Endothelial cell of umbilical vein (primary cell): ENCODE data around the gene RBM4. TPM values are rescaled to one million over a fixed set of nuclear protein-coding genes. Genes with fewer than 3 reads are reported as not detected.

ENCODE experiments used
- BruUV-seq: library from RNA; stranded (reverse); fragments of 400-500 nt; replicated peaks from 2 replicates; lab custom pipeline; 2021; lab: Mats Ljungman, UMichigan
- CTCF ChIA-PET: fragments of 300-600, 350-600 bp; sonication (Branson Sonifier 250); formaldehyde crosslinking; loops from one replicate; lab custom pipeline; 2021; ENCODE audit warnings: antibody characterized with exemption, inconsistent platforms; lab: Charles Lee
- POLR2A ChIA-PET: fragments of 300-600, 350-600 bp; sonication (Branson Sonifier 250); formaldehyde crosslinking; loops from one replicate; lab custom pipeline; 2021; ENCODE audit warnings: antibody characterized with exemption, inconsistent platforms; lab: Charles Lee
- DNase-seq: peaks from one replicate; pipeline ENCODE4 v3.0.0-alpha.2; 2011; ENCODE audit warnings: low read depth, low spot score
- FAIRE-seq: peaks from 2 replicates; lab custom pipeline; 2011; peaks lifted over from hg19 to GRCh38; lab: Jason Lieb, UNC
- H2AFZ ChIP-seq: 2 replicates; pipeline ENCODE4 v1.6.0; 2012; ENCODE audit warnings: low read depth, low read length, control low read depth, inconsistent platforms
- H3K27ac ChIP-seq: 2 replicates; pipeline ENCODE4 v1.5.1; 2011; ENCODE audit warnings: low read depth, mild to moderate bottlenecking, control low read depth, low read length, moderate library complexity; ENCODE audit not compliant: insufficient read depth
- H3K27me3 ChIP-seq, 2 experiments: 2 replicates each; pipeline versions ENCODE4 v1.6.0 to v1.6.1; 2011; ENCODE audit warnings: low read length in 2 of 2, mixed read lengths in 1 of 2; ENCODE audit not compliant: control insufficient read depth in 2 of 2, insufficient read depth in 2 of 2
- H3K36me3 ChIP-seq, 2 experiments: 2 replicates in 1 of 2; 3 replicates in 1 of 2; pipeline ENCODE4 v1.5.1; 2011; ENCODE audit warnings: low read length in 2 of 2, mild to moderate bottlenecking in 1 of 2, moderate library complexity in 1 of 2; ENCODE audit not compliant: control insufficient read depth in 2 of 2, insufficient read depth in 2 of 2; ENCODE audit errors: extremely low read depth in 1 of 2
- H3K4me1 ChIP-seq: 3 replicates; pipeline ENCODE4 v1.5.1; 2011; ENCODE audit warnings: mild to moderate bottlenecking, low read length; ENCODE audit not compliant: control insufficient read depth, insufficient read depth; ENCODE audit errors: extremely low read depth
- H3K4me2 ChIP-seq: 2 replicates; pipeline ENCODE4 v1.6.1; 2011; ENCODE audit warnings: low read length, control low read depth, mixed read lengths; ENCODE audit not compliant: insufficient read depth
- H3K4me3 ChIP-seq, 3 experiments: fragments of 200-600 bp in 1 of 3; sonication (generic), shearing (Covaris generic) in 1 of 3; replicated peaks in 1 of 3; 2 replicates each; pipeline ENCODE4 v1.5.1; 2011 to 2016; ENCODE audit warnings: control low read depth in 3 of 3, low read length in 3 of 3, mild to moderate bottlenecking in 2 of 3, inconsistent platforms in 1 of 3, low read depth in 1 of 3, moderate library complexity in 1 of 3; ENCODE audit not compliant: insufficient read depth in 1 of 3
- H3K79me2 ChIP-seq: 2 replicates; pipeline ENCODE4 v1.6.0; 2012; ENCODE audit warnings: low read length, inconsistent platforms; ENCODE audit not compliant: control insufficient read depth, insufficient read depth
- H3K9ac ChIP-seq: replicated peaks from 2 replicates; pipeline ENCODE3; 2011; ENCODE audit warnings: low read length, control low read depth; ENCODE audit not compliant: insufficient read depth; ENCODE audit errors: extremely low read depth
- H3K9me1 ChIP-seq: replicated peaks from 3 replicates; pipeline ENCODE4 v1.6.0; 2011; ENCODE audit warnings: mild to moderate bottlenecking, low read length; ENCODE audit not compliant: control insufficient read depth, insufficient read depth; ENCODE audit errors: extremely low read depth
- H3K9me3 ChIP-seq: replicated peaks from 2 replicates; pipeline ENCODE4 v1.5.1; 2012; ENCODE audit warnings: low read length, inconsistent platforms; ENCODE audit not compliant: control insufficient read depth, insufficient read depth
- H4K20me1 ChIP-seq: replicated peaks from 2 replicates; pipeline ENCODE3; 2011; ENCODE audit warnings: mild to moderate bottlenecking, low read length; ENCODE audit not compliant: control insufficient read depth, insufficient read depth; ENCODE audit errors: extremely low read depth
- CTCF ChIP-seq, 2 donors: IDR thresholded peaks; 1 replicate in 1 of 2; 2 replicates in 1 of 2; pipeline ENCODE4 v1.5.1; 2011; ENCODE audit warnings: low read length in 2 of 2, mild to moderate bottlenecking in 2 of 2, moderate library complexity in 2 of 2, control low read depth in 1 of 2, inconsistent platforms in 1 of 2, low read depth in 1 of 2; ENCODE audit not compliant: insufficient read depth in 1 of 2; ENCODE audit errors: extremely low read depth in 1 of 2
- EZH2 ChIP-seq: IDR thresholded peaks from 2 replicates; pipeline ENCODE4 v1.6.1; 2012; ENCODE audit warnings: borderline replicate concordance, low read depth, mild to moderate bottlenecking, moderate library complexity, low read length, inconsistent platforms; ENCODE audit not compliant: severe bottlenecking
- FOS ChIP-seq: IDR thresholded peaks from 2 replicates; pipeline ENCODE4 v1.6.1; 2011; ENCODE audit warnings: mild to moderate bottlenecking, low read length, moderate library complexity, borderline replicate concordance; ENCODE audit not compliant: insufficient read depth
- GATA2 ChIP-seq: IDR thresholded peaks from 2 replicates; pipeline ENCODE4 v1.7.0; 2011; ENCODE audit warnings: low read depth, mild to moderate bottlenecking, moderate library complexity, mixed read lengths, low read length; ENCODE audit not compliant: insufficient read length, insufficient read depth
- JUN ChIP-seq: IDR thresholded peaks from 2 replicates; pipeline ENCODE4 v1.6.1; 2011; ENCODE audit warnings: borderline replicate concordance, low read depth; ENCODE audit not compliant: insufficient read length, insufficient read depth
- MYC ChIP-seq: IDR thresholded peaks from one replicate; pipeline ENCODE4 v1.6.1; 2011; ENCODE audit warnings: mild to moderate bottlenecking, low read depth, low read length
- POLR2A ChIP-seq: IDR thresholded peaks from 2 replicates; pipeline ENCODE4 v1.6.1; 2012; ENCODE audit warnings: low read depth, mild to moderate bottlenecking, control low read depth, low read length
- POLR2AphosphoS5 ChIP-seq: IDR thresholded peaks from 2 replicates; pipeline ENCODE4 v1.6.1; 2012; ENCODE audit warnings: low read depth, mild to moderate bottlenecking, control low read depth, low read length, moderate library complexity; ENCODE audit not compliant: insufficient read depth
- dilution Hi-C: fragments of 300-500 bp; cut with MboI; formaldehyde crosslinking; loops from one replicate; pipeline ENCODE4 v1.15.0; 2019; ENCODE audit warnings: low sequenced_read_pairs; ENCODE audit not compliant: extremely low pct_ligation_motif_present
- intact Hi-C: fragments of 100-400 bp; cut with micrococcal nuclease; formaldehyde crosslinking; loops from one replicate; pipeline ENCODE4 v1.10.0; 2022
- polyA plus RNA-seq, 4 experiments: library from polyadenylated mRNA; depleted of rRNA in 3 of 4; stranded (reverse) in 3 of 4; unstranded in 1 of 4; fragments of >200 nt; gene quantifications; 2 replicates each; pipeline versions ENCODE4 v1.2.1 to v1.2.3, GENCODE V29; 2011 to 2012; ENCODE audit warnings: missing spikeins in 1 of 4
- total RNA-seq: library from RNA; stranded (reverse); gene quantifications from 2 replicates; pipeline ENCODE4 v1.2.3, GENCODE V29; 2021
- TF ChIP-seq, protein P1 (sequence below): IDR thresholded peaks from 2 replicates; pipeline ENCODE4 v1.6.1; 2011; ENCODE audit not compliant: insufficient read depth, insufficient read length

The RBM4 gene
- total and polyA plus RNA-seq, 2 donors (not counting 3 experiments of a cell fraction or from before 2014, with no cell fraction given), result 153 to 361 TPM

- CTCF ChIA-PET, result interaction anchor here (1.1 kb wide), 1 partner anchor 9 kb away, joined by 4 read pairs; the partner anchor contains the start of gene RBM4
- intact Hi-C loops, result no loop called here
- BruUV-seq, result no TSS peak
Measured at GRCh38 chr11:66646828-66647227, 8.3 kb downstream of the RBM4 start.

More at GRCh38 chr11:66646828-66647227, 8.3 kb downstream of the RBM4 start:
- peaks cover 32% of the 10 kb centered on the region for H4K20me1 ChIP-seq
- POLR2A ChIA-PET, result no interaction called here
- peaks cover 34 to 39% of the 10 kb centered on the region in 2 experiments for H3K36me3 ChIP-seq
- no peak overlapping the region for H3K4me2 ChIP-seq
- no peaks in the 10 kb centered on the region for H3K9me1 ChIP-seq
- H3K4me1 ChIP-seq, result peaks cover 12% of the 10 kb centered on the region
- H3K9ac ChIP-seq, result no peak overlapping the region
- H3K79me2 ChIP-seq, result peaks cover 88% of the 10 kb centered on the region
- H3K4me3 ChIP-seq, result no peak overlapping the region
- TF ChIP-seq, protein P1, sequence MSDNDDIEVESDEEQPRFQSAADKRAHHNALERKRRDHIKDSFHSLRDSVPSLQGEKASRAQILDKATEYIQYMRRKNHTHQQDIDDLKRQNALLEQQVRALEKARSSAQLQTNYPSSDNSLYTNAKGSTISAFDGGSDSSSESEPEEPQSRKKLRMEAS, result no peak
- no peak for TF ChIP-seq CTCF (IDR thresholded peaks at IDR 0.05; ENCODE audit: extremely low read depth in 1 of 2, insufficient read depth in 1 of 2, low read depth in 1 of 2, low read length in 2 of 2)
- TF ChIP-seq GATA2, result no peak
- TF ChIP-seq EZH2, result no peak
- no peak for TF ChIP-seq FOS
- no peak for TF ChIP-seq JUN
- TF ChIP-seq POLR2A, result no peak
- no peak for TF ChIP-seq MYC
- no peak for TF ChIP-seq POLR2AphosphoS5
- no peak for FAIRE-seq
- no peak for DNase-seq
- no peaks in the 10 kb centered on the region for H3K9me3 ChIP-seq
- H3K27ac ChIP-seq, result no peak overlapping the region
- H3K27me3 ChIP-seq, result no peaks in the 10 kb centered on the region
- dilution Hi-C loops, result no loop called here
- H2AFZ ChIP-seq, result no peak overlapping the region
